ENCODE data around the gene IFT172.

The IFT172 gene

DNA sequence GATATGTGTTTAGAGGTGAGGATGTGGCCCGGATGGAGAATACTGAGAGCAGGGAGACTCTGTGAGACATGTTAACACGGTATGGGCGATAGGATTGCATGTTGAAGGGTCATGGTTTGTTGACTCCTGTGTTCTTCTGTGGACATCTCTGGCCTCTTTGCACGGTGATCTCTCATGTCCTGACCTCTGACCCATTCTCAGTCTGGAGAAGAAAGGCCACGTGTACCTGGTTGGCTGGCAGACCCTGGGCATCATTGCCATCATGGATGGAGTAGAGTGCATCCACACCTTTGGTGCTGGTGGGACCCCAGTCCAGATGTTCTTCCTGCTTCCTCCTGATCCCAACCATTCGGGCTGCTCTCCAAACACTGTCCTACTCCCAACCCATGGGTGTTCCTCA, 17.0 kb upstream of the IFT172 start:
- in situ Hi-C loops (cut with HindIII; ENCODE audit: low sequenced_read_pairs): no loop called here
- TF ChIP-seq, protein P1, sequence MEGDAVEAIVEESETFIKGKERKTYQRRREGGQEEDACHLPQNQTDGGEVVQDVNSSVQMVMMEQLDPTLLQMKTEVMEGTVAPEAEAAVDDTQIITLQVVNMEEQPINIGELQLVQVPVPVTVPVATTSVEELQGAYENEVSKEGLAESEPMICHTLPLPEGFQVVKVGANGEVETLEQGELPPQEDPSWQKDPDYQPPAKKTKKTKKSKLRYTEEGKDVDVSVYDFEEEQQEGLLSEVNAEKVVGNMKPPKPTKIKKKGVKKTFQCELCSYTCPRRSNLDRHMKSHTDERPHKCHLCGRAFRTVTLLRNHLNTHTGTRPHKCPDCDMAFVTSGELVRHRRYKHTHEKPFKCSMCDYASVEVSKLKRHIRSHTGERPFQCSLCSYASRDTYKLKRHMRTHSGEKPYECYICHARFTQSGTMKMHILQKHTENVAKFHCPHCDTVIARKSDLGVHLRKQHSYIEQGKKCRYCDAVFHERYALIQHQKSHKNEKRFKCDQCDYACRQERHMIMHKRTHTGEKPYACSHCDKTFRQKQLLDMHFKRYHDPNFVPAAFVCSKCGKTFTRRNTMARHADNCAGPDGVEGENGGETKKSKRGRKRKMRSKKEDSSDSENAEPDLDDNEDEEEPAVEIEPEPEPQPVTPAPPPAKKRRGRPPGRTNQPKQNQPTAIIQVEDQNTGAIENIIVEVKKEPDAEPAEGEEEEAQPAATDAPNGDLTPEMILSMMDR (IDR thresholded peaks at IDR 0.05; ENCODE audit: low read depth, low read length, missing control alignments): no peak
- H3K4me3 ChIP-seq (ENCODE audit: low read depth, low read length): no peak overlapping the region
- DNase-seq (ENCODE audit: low read depth): no peak

DNA sequence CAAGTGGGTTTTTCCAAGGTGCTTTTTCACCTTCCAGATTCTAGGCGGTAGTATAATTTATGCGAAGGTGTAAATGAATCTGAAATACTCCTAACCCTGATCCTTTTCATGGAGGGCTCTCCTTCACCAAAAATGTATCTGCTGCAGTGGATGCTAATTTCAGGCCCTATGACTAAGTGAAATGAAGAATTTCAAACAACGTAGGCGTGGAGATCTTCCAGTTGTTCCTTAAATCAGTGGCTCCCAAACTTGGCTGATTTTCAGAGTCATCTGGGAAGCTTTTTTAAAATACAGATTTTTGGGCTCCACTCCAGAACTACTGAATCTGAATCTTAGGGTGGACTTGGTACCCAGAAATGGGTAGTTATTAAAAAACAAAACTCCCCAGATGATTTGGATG, 12.6 kb upstream of the IFT172 start:
- TF ChIP-seq, protein P1 (IDR thresholded peaks at IDR 0.05; ENCODE audit: low read depth, low read length, missing control alignments): no peak
- H3K4me3 ChIP-seq (ENCODE audit: low read depth, low read length): no peak overlapping the region
- in situ Hi-C loops (cut with HindIII; ENCODE audit: low sequenced_read_pairs): loop anchor here (5.0 kb wide), 1 partner anchor 35 kb away; a partner anchor contains a TSS
- DNase-seq (ENCODE audit: low read depth): no peak

DNA sequence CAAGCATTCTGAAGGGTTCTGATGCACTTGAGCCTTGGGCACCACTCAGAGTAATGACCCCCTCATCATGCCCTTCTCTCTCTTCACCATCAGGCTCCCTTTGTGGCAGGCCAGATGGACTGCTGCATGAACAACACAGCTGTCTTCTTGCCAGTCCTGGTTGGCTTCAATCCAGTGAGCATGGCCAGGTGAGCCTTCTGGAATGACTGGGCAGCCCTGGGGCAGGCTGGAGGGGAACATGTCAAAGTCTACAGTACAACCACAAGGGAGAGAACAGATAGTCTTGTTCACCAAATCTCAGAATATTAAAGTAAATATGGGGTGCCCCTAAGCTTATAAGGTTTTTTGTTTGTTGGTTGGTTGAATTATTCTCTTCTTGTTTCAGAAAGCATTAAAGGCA, 11.5 kb upstream of the IFT172 start:
- DNase-seq (ENCODE audit: low read depth): no peak
- in situ Hi-C loops (cut with HindIII; ENCODE audit: low sequenced_read_pairs): loop anchor here (5.0 kb wide), 1 partner anchor 36 kb away; a partner anchor contains a TSS
- no peak overlapping the region for H3K4me3 ChIP-seq (ENCODE audit: low read depth, low read length)
- TF ChIP-seq, protein P1 (IDR thresholded peaks at IDR 0.05; ENCODE audit: low read depth, low read length, missing control alignments): no peak

DNA sequence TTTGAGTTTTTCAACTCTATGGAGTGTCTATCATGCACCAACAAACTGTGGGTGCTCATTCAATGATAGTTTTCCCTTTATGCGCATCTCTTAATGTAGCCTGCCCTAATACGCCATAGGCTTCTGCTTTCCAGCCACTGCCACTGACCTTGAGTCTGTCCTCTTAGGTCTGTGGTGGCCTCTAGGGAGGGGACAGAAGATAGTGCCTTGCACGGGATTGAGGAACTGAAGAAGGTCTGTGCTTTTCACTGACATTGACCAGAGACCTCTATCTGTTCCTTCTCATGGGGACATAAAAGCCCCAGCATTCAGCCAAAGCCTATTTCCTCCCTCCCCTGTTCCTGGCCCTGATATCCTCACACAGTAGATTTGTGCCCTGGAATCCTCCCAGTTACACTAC, 9.4 kb upstream of the IFT172 start:
- no peak for DNase-seq (ENCODE audit: low read depth)
- in situ Hi-C loops (cut with HindIII; ENCODE audit: low sequenced_read_pairs): no loop called here

DNA sequence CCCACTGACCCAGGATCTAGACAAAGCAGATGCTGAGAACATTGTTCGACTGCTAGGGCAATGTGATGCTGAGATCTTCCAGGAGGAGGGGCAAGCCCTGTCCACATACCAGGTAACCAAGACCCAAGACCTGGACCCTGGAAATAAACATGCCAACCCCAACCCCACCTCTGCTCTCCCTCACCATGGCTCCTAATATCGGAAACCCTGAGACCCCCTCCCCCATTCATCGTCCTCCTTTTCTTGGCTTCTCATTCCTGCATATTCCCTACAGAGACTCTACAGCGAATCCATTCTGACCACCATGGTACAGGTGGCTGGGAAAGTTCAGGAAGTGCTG, 7.7 kb upstream of the IFT172 start:
- in situ Hi-C loops (cut with HindIII; ENCODE audit: low sequenced_read_pairs): no loop called here
- DNase-seq (ENCODE audit: low read depth): no peak
- no peak overlapping the region for H3K4me3 ChIP-seq (ENCODE audit: low read depth, low read length)
- TF ChIP-seq, protein P1 (IDR thresholded peaks at IDR 0.05; ENCODE audit: low read depth, low read length, missing control alignments): no peak

More for the DNA sequence above, 9.4 kb upstream of the IFT172 start:
- H3K4me3 ChIP-seq (ENCODE audit: low read depth, low read length): no peak overlapping the region
- TF ChIP-seq, protein P1 (IDR thresholded peaks at IDR 0.05; ENCODE audit: low read depth, low read length, missing control alignments): no peak

DNA sequence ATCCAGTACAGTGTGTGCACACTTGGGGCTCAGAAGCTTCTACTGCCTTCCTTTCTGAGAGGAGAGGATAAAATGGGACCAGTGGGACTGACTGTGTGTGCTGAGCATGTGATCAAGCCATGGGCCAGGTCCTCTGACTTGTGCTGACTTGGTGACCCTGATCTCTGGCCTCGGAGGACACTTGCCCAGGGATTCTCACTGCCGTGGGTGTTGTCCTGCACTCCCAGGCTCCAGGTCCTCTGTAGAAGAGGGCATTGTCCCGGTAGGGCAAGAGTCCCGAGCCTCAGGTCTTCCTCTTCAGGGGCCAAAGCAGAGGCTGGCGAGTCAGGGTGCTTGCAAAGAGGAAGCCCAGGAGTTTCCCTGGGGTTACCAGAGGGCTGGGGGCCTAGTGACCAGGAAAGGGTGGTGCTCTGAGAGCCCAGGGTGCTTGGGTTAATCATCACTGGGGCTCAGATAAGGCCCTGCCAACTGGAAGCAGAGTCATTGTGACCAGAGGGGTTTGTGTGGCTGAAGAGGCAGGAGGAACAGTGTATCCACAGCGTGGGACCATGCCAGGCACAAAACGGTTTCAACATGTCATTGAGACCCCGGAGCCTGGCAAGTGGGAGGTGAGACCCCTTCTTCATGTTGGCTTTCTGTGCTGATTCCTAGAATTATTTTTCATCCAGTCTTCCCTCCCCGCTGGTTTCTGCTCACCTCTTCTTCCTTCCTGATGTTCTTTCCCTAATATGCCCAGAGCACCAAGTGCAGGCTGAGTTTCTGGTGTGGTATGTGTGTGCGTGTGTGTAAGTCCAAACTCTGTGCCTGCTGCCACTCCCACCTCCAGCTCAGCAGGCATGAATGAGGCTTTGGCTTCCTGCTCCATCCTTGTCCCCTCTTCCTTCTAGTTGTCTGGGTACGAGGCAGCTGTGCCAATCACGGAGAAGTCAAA, 7.1 kb upstream of the IFT172 start, which contains the start of gene GCKR:
Gene GCKR (plus strand): TSS at position 483 of the 931 bp plus-strand sequence. CDS start 66 bp downstream, at position 549.
- in situ Hi-C loops (cut with HindIII; ENCODE audit: low sequenced_read_pairs): no loop called here
- DNase-seq (ENCODE audit: low read depth): no peak

More for the DNA sequence above, 7.1 kb upstream of the IFT172 start, which contains the start of gene GCKR:
- H3K4me3 ChIP-seq (ENCODE audit: low read depth, low read length): peak within 1 kb of the TSS; percentile 73
- TF ChIP-seq, protein P1 (IDR thresholded peaks at IDR 0.05; ENCODE audit: low read depth, low read length, missing control alignments): no peak
